DND-41 (cell line): ENCODE results near the gene C9orf78.

Experiments used
- CTCF ChIP-seq: IDR thresholded peaks from 2 replicates; pipeline ENCODE4 v1.5.1; 2012; ENCODE audit warnings: borderline replicate concordance, low read length, moderate library complexity, mild to moderate bottlenecking; ENCODE audit not compliant: poor library complexity, severe bottlenecking; ENCODE audit errors: extremely low read depth
- EZH2 ChIP-seq: IDR thresholded peaks from 3 replicates; pipeline ENCODE4 v1.6.1; 2012; ENCODE audit warnings: borderline replicate concordance, low read depth, mild to moderate bottlenecking, moderate library complexity, low read length, inconsistent platforms; ENCODE audit not compliant: severe bottlenecking

GRCh38 chr9:129778469-129778868 is 56.6 kb downstream of the C9orf78 start:
- TF ChIP-seq CTCF = no peak
- no peak for TF ChIP-seq EZH2
